Measurements from ENCODE around the gene FOXP2. TPM values are rescaled to one million over a fixed set of nuclear protein-coding genes. Genes with fewer than 3 reads are reported as not detected.

Gene FOXP2
- total RNA-seq, 1 experiment from 2014 or later: not detected

- H3K4me3 ChIP-seq (ENCODE audit: low read length): no peak overlapping the region
- no peak for DNase-seq
- peaks cover 3% of the 10 kb centered on the region; the same call in 1 of the 2 replicates for H3K9me3 ChIP-seq (ENCODE audit: low read length)
- no peaks in the 10 kb centered on the region for H3K27me3 ChIP-seq (ENCODE audit: low read length)
- no peak overlapping the region for H3K4me2 ChIP-seq (ENCODE audit: low read depth, low read length, poor library complexity, severe bottlenecking)
- H4K20me1 ChIP-seq (ENCODE audit: insufficient read depth, low read depth, low read length): no peaks in the 10 kb centered on the region
- no peak overlapping the region for H2AFZ ChIP-seq (ENCODE audit: low read length)
- no peak overlapping the region for H3K9ac ChIP-seq (ENCODE audit: low read length)
- no peaks in the 10 kb centered on the region for H3K4me1 ChIP-seq (ENCODE audit: low read length)
- no peaks in the 10 kb centered on the region for H3K9me2 ChIP-seq (replicated peaks; ENCODE audit: insufficient read depth, low read length)
- H3K36me3 ChIP-seq (ENCODE audit: insufficient read depth, low read length): no peaks in the 10 kb centered on the region
- H3K27ac ChIP-seq (ENCODE audit: low read length): no peak overlapping the region
- no peaks in the 10 kb centered on the region for H3K79me2 ChIP-seq (ENCODE audit: low read length)
Observed at GRCh38 chr7:114416129-114416990, 1.7 kb downstream of the FOXP2 start.

GRCh38 chr7:114417290-114417689, 2.7 kb downstream of the FOXP2 start:
- H3K27ac ChIP-seq (ENCODE audit: low read length): no peak overlapping the region
- H3K4me3 ChIP-seq (ENCODE audit: low read length): no peak overlapping the region
- no peak overlapping the region for H2AFZ ChIP-seq (ENCODE audit: low read length)
- no peaks in the 10 kb centered on the region for H3K4me1 ChIP-seq (ENCODE audit: low read length)
- H3K79me2 ChIP-seq (ENCODE audit: low read length): no peaks in the 10 kb centered on the region
- no peak overlapping the region for H3K9ac ChIP-seq (ENCODE audit: low read length)
- H3K27me3 ChIP-seq (ENCODE audit: low read length): no peaks in the 10 kb centered on the region
- H3K9me2 ChIP-seq (replicated peaks; ENCODE audit: insufficient read depth, low read length): no peaks in the 10 kb centered on the region
- no peaks in the 10 kb centered on the region for H3K36me3 ChIP-seq (ENCODE audit: insufficient read depth, low read length)
- no peaks in the 10 kb centered on the region for H4K20me1 ChIP-seq (ENCODE audit: insufficient read depth, low read depth, low read length)
- no peak overlapping the region for H3K4me2 ChIP-seq (ENCODE audit: low read depth, low read length, poor library complexity, severe bottlenecking)
- peaks cover 9% of the 10 kb centered on the region; the same call in 1 of the 2 replicates for H3K9me3 ChIP-seq (ENCODE audit: low read length)
- no peak for DNase-seq

DNA sequence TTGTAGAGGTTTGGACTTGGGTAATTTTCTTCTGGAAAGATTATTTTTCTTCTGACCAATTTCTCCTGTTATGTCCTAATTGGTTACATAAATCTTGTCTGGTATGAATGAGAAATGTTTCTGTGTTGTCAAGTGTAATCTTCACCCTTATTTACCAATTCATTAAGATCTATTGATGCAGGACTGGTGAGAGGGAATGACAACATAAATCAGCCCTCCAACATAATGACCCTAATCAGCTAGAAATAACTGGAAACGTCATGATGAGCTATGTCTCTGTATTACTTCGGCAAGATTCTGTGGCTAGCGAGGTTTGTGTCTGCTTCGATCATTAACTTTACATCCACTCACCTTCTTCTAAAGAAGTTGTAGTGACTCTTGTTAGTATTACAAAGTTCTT, 3.5 kb downstream of the FOXP2 start:
- H3K79me2 ChIP-seq (ENCODE audit: low read length): no peaks in the 10 kb centered on the region
- no peak overlapping the region for H2AFZ ChIP-seq (ENCODE audit: low read length)
- H3K27me3 ChIP-seq (ENCODE audit: low read length): no peaks in the 10 kb centered on the region
- H3K9me3 ChIP-seq (ENCODE audit: low read length): peaks cover 15% of the 10 kb centered on the region; the same call in 1 of the 2 replicates
- H4K20me1 ChIP-seq (ENCODE audit: insufficient read depth, low read depth, low read length): no peaks in the 10 kb centered on the region
- DNase-seq: no peak
- no peak overlapping the region for H3K9ac ChIP-seq (ENCODE audit: low read length)
- no peaks in the 10 kb centered on the region for H3K4me1 ChIP-seq (ENCODE audit: low read length)
- no peak overlapping the region for H3K4me3 ChIP-seq (ENCODE audit: low read length)
- H3K4me2 ChIP-seq (ENCODE audit: low read depth, low read length, poor library complexity, severe bottlenecking): no peak overlapping the region
- H3K36me3 ChIP-seq (ENCODE audit: insufficient read depth, low read length): no peaks in the 10 kb centered on the region
- H3K27ac ChIP-seq (ENCODE audit: low read length): no peak overlapping the region
- no peaks in the 10 kb centered on the region for H3K9me2 ChIP-seq (replicated peaks; ENCODE audit: insufficient read depth, low read length)

DNA sequence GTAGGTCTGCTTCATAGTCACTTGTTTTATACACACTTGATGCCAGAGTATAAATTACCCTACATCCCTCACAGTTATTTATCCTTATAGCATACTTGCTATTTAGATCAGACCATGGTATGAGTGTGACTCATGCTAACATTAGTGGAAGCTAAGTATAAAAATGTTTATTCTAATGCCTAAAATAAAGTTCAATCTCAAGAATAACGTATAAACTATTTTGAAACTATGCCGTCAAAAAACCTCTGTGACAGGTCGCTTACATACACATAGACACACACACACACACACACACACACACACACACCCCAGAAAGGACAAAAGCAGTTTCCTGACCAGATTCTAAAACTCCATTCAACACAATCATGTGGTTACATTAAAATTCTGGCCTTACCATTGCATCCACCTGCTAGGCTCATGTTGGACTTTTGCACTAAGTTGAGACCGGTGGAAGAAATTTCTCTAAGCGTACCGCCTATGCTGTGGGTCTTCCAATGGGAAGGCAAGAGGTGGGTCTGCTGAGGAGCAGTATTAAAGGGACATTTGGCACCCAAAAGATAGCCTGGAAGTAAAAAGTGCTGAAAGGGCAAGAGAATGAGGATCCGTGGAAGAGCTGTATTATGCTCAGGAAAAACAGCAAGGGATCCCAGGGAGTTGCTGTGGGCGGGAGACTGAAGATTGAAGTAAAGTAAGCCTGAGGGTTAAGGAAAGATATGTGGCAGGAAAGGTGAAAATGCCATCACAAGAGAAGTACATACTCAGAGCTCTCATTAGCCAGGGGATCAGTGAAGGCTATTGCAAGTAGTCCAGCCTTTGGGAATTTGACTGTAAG, 5.0 kb downstream of the FOXP2 start:
- H3K4me2 ChIP-seq (ENCODE audit: low read depth, low read length, poor library complexity, severe bottlenecking): no peak overlapping the region
- no peaks in the 10 kb centered on the region for H3K79me2 ChIP-seq (ENCODE audit: low read length)
- no peak for DNase-seq
- H3K4me3 ChIP-seq (ENCODE audit: low read length): no peak overlapping the region
- H3K4me1 ChIP-seq (ENCODE audit: low read length): no peaks in the 10 kb centered on the region
- no peak overlapping the region for H2AFZ ChIP-seq (ENCODE audit: low read length)
- no peaks in the 10 kb centered on the region for H4K20me1 ChIP-seq (ENCODE audit: insufficient read depth, low read depth, low read length)
- H3K36me3 ChIP-seq (ENCODE audit: insufficient read depth, low read length): no peaks in the 10 kb centered on the region
- H3K9ac ChIP-seq (ENCODE audit: low read length): no peak overlapping the region
- H3K9me3 ChIP-seq (ENCODE audit: low read length): peaks cover 18% of the 10 kb centered on the region; the same call in 1 of the 2 replicates
- H3K27me3 ChIP-seq (ENCODE audit: low read length): no peaks in the 10 kb centered on the region
- H3K9me2 ChIP-seq (replicated peaks; ENCODE audit: insufficient read depth, low read length): no peaks in the 10 kb centered on the region
- no peak overlapping the region for H3K27ac ChIP-seq (ENCODE audit: low read length)

GRCh38 chr7:114422507-114423501, 8.2 kb downstream of the FOXP2 start:
- H4K20me1 ChIP-seq (ENCODE audit: insufficient read depth, low read depth, low read length): no peaks in the 10 kb centered on the region

GRCh38 chr7:114426382-114426781, 11.8 kb downstream of the FOXP2 start:
- DNase-seq: no peak
- H3K27ac ChIP-seq (ENCODE audit: low read length): no peak overlapping the region

More at GRCh38 chr7:114422507-114423501, 8.2 kb downstream of the FOXP2 start:
- no peaks in the 10 kb centered on the region for H3K27me3 ChIP-seq (ENCODE audit: low read length)
- H3K9me3 ChIP-seq (ENCODE audit: low read length): peaks cover 22% of the 10 kb centered on the region
- H3K4me3 ChIP-seq (ENCODE audit: low read length): no peak overlapping the region
- no peak overlapping the region for H2AFZ ChIP-seq (ENCODE audit: low read length)
- H3K4me1 ChIP-seq (ENCODE audit: low read length): no peaks in the 10 kb centered on the region
- H3K9me2 ChIP-seq (replicated peaks; ENCODE audit: insufficient read depth, low read length): no peaks in the 10 kb centered on the region
- H3K79me2 ChIP-seq (ENCODE audit: low read length): no peaks in the 10 kb centered on the region
- DNase-seq: no peak
- no peaks in the 10 kb centered on the region for H3K36me3 ChIP-seq (ENCODE audit: insufficient read depth, low read length)
- no peak overlapping the region for H3K27ac ChIP-seq (ENCODE audit: low read length)
- no peak overlapping the region for H3K4me2 ChIP-seq (ENCODE audit: low read depth, low read length, poor library complexity, severe bottlenecking)
- H3K9ac ChIP-seq (ENCODE audit: low read length): no peak overlapping the region

GRCh38 chr7:114426824-114427223, 12.2 kb downstream of the FOXP2 start:
- peaks cover 25% of the 10 kb centered on the region for H3K9me3 ChIP-seq (ENCODE audit: low read length)
- no peak overlapping the region for H3K4me2 ChIP-seq (ENCODE audit: low read depth, low read length, poor library complexity, severe bottlenecking)
- H3K4me1 ChIP-seq (ENCODE audit: low read length): no peaks in the 10 kb centered on the region
- H3K9ac ChIP-seq (ENCODE audit: low read length): no peak overlapping the region
- H3K27me3 ChIP-seq (ENCODE audit: low read length): no peaks in the 10 kb centered on the region
- no peak overlapping the region for H3K27ac ChIP-seq (ENCODE audit: low read length)
- H4K20me1 ChIP-seq (ENCODE audit: insufficient read depth, low read depth, low read length): no peaks in the 10 kb centered on the region
- no peak overlapping the region for H3K4me3 ChIP-seq (ENCODE audit: low read length)
- no peaks in the 10 kb centered on the region for H3K79me2 ChIP-seq (ENCODE audit: low read length)
- no peaks in the 10 kb centered on the region for H3K36me3 ChIP-seq (ENCODE audit: insufficient read depth, low read length)
- DNase-seq: no peak
- no peaks in the 10 kb centered on the region for H3K9me2 ChIP-seq (replicated peaks; ENCODE audit: insufficient read depth, low read length)
- no peak overlapping the region for H2AFZ ChIP-seq (ENCODE audit: low read length)

More at GRCh38 chr7:114426382-114426781, 11.8 kb downstream of the FOXP2 start:
- Histone ChIP-seq H3K9me2 (replicated peaks; ENCODE audit: insufficient read depth, low read length) (no peaks in the 10 kb centered on the region), H3K9ac (ENCODE audit: low read length) (no peak overlapping the region), H4K20me1 (ENCODE audit: insufficient read depth, low read depth, low read length) (no peaks in the 10 kb centered on the region), H3K79me2 (ENCODE audit: low read length) (no peaks in the 10 kb centered on the region), H3K4me3 (ENCODE audit: low read length) (no peak overlapping the region), H2AFZ (ENCODE audit: low read length) (no peak overlapping the region), H3K36me3 (ENCODE audit: insufficient read depth, low read length) (no peaks in the 10 kb centered on the region), H3K9me3 (ENCODE audit: low read length) (peaks cover 27% of the 10 kb centered on the region), H3K4me1 (ENCODE audit: low read length) (no peaks in the 10 kb centered on the region), H3K4me2 (ENCODE audit: low read depth, low read length, poor library complexity, severe bottlenecking) (no peak overlapping the region), H3K27me3 (ENCODE audit: low read length) (no peaks in the 10 kb centered on the region)

Data from Karpas-422 (cell line).